ENCODE results near the gene SLX9. TPM values are rescaled to one million over a fixed set of nuclear protein-coding genes. Genes with fewer than 3 reads are reported as not detected.

The SLX9 gene
- total RNA-seq, 6 experiments from 2014 or later: 15.0 to 27.9 (median 17.1) TPM

- TF ChIP-seq POLR2A (IDR thresholded peaks at IDR 0.05) (no peak), CTCF (IDR thresholded peaks at IDR 0.05) (no peak)
- ATAC-seq: no peak
- intact Hi-C loops (cut with DNase I): no loop called here
- WGBS (ENCODE audit: insufficient coverage, low coverage, low lambda C conversion rate, missing lambda C conversion rate): 69% methylated on average over 8 of the region's 9 CpGs
- Histone ChIP-seq H3K4me1 (no peaks in the 10 kb centered on the region), H3K27ac (no peak overlapping the region), H3K36me3 (no peaks in the 10 kb centered on the region), H3K4me3 (no peak overlapping the region), H3K27me3 (no peaks in the 10 kb centered on the region), H3K9me3 (no peaks in the 10 kb centered on the region)
- no peak for DNase-seq
Observed at GRCh38 chr21:45006536-45007095, 66.8 kb downstream of the SLX9 start.

GRCh38 chr21:45009616-45010015 lies 69.8 kb downstream of the SLX9 start:
- whole genome bisulfite sequencing (ENCODE audit: insufficient coverage, low coverage, low lambda C conversion rate, missing lambda C conversion rate): 65% methylated on average over 5 of the region's 5 CpGs
- DNase-seq (no peak), ATAC-seq (no peak)
- Histone ChIP-seq H3K36me3 (no peaks in the 10 kb centered on the region), H3K27me3 (no peaks in the 10 kb centered on the region), H3K4me3 (no peak overlapping the region), H3K4me1 (no peaks in the 10 kb centered on the region), H3K9me3 (no peaks in the 10 kb centered on the region), H3K27ac (no peak overlapping the region)
- TF ChIP-seq CTCF (IDR thresholded peaks at IDR 0.05) (no peak), POLR2A (IDR thresholded peaks at IDR 0.05) (no peak)
- intact Hi-C loops (cut with DNase I): no loop called here

DNA sequence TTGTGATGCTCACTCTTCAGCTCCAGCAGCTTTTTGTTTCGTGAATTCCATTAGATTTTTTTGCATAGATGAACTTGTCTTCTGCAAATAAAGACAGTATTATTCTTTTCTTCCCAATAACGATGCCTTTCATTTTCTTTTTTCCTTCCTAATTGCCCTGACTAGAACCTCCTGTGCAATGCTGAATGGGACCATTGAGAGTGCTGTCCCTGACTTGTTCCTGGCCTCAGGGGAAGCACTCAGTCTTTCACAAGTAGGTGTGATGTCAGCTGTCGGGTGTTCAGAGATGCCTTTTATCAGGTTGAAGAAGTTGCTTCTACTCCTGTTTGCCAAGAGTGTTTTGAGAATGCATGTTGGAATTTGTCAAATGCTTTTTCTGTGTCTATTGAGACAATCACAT lies 70.3 kb downstream of the SLX9 start:
- H3K9me3 ChIP-seq: no peaks in the 10 kb centered on the region
- H3K27ac ChIP-seq: no peak overlapping the region
- H3K4me3 ChIP-seq: no peak overlapping the region
- WGBS (ENCODE audit: insufficient coverage, low coverage, low lambda C conversion rate, missing lambda C conversion rate): 70% methylated on average over 3 of the region's 3 CpGs
- ATAC-seq: no peak
- H3K4me1 ChIP-seq: no peaks in the 10 kb centered on the region
- intact Hi-C loops (cut with DNase I): no loop called here
- no peaks in the 10 kb centered on the region for H3K27me3 ChIP-seq
- TF ChIP-seq CTCF (IDR thresholded peaks at IDR 0.05): no peak
- no peak for TF ChIP-seq POLR2A (IDR thresholded peaks at IDR 0.05)
- DNase-seq: no peak
- no peaks in the 10 kb centered on the region for H3K36me3 ChIP-seq

- Histone ChIP-seq H3K27ac (no peak overlapping the region), H3K4me1 (no peaks in the 10 kb centered on the region), H3K4me3 (no peak overlapping the region), H3K9me3 (no peaks in the 10 kb centered on the region), H3K27me3 (no peaks in the 10 kb centered on the region), H3K36me3 (no peaks in the 10 kb centered on the region)
- no CpG with 5 or more reads among the region's 12 CpGs for WGBS (ENCODE audit: insufficient coverage, low coverage, low lambda C conversion rate, missing lambda C conversion rate)
- ATAC-seq (no peak), DNase-seq (no peak)
- intact Hi-C loops (cut with DNase I): no loop called here
- TF ChIP-seq POLR2A (IDR thresholded peaks at IDR 0.05) (no peak), CTCF (IDR thresholded peaks at IDR 0.05) (no peak)
Observed at GRCh38 chr21:45010860-45011259, 71.0 kb downstream of the SLX9 start.

- H3K27me3 ChIP-seq: no peaks in the 10 kb centered on the region
- DNase-seq (peak in 1 of 3 donors; percentile 7), ATAC-seq (peak in 1 of 4 donors; percentile 14)
- no peak overlapping the region for H3K4me3 ChIP-seq
- H3K9me3 ChIP-seq: no peaks in the 10 kb centered on the region
- no peak for TF ChIP-seq POLR2A (IDR thresholded peaks at IDR 0.05)
- TF ChIP-seq CTCF (IDR thresholded peaks at IDR 0.05): no peak
- 93% methylated on average over 5 of the region's 18 CpGs for WGBS (ENCODE audit: insufficient coverage, low coverage, low lambda C conversion rate, missing lambda C conversion rate)
- H3K36me3 ChIP-seq: no peaks in the 10 kb centered on the region
- H3K27ac ChIP-seq: no peak overlapping the region
- H3K4me1 ChIP-seq: no peaks in the 10 kb centered on the region
- intact Hi-C loops (cut with DNase I): no loop called here
Observed at GRCh38 chr21:45011426-45011825, 71.6 kb downstream of the SLX9 start.

Data from right lobe of liver (tissue), 6 donors.